ENCODE measurements around the gene SIAH2.
A peak's percentile ranks its signal among the peaks of the same experiment; 100 is the strongest.

Gene SIAH2

GRCh38 chr3:150733373-150733935 is 29.5 kb downstream of the SIAH2 start:
- no peak for DNase-seq

GRCh38 chr3:150729682-150730360 is 33.1 kb downstream of the SIAH2 start:
- no peak for DNase-seq

GRCh38 chr3:150727653-150728502 is 35.1 kb downstream of the SIAH2 start:
- no peak for DNase-seq

- no peak for DNase-seq
Measured at GRCh38 chr3:150725548-150725947, 37.4 kb downstream of the SIAH2 start.

GRCh38 chr3:150723946-150724345 is 39.0 kb downstream of the SIAH2 start:
- no peak for DNase-seq

- DNase-seq, result no peak
Measured at GRCh38 chr3:150722267-150722666, 40.7 kb downstream of the SIAH2 start.

GRCh38 chr3:150721285-150722130 is 41.5 kb downstream of the SIAH2 start:
- no peak for DNase-seq

- DNase-seq, result no peak
Measured at GRCh38 chr3:150720444-150720843, 42.5 kb downstream of the SIAH2 start.

- DNase-seq, result no peak
Measured at GRCh38 chr3:150710097-150710496, 52.9 kb downstream of the SIAH2 start.

- peak; percentile 58 for DNase-seq
Measured at GRCh38 chr3:150703756-150704344, 59.1 kb downstream of the SIAH2 start, which contains the start of gene ERICH6. TSS of gene ERICH6 (minus strand) at chr3:150703920. CDS start at chr3:150703898, 22 bp downstream.

- peak; percentile 21 for DNase-seq
Measured at GRCh38 chr3:150703299-150703755, 59.6 kb downstream of the SIAH2 start.

- no peak for DNase-seq
Measured at GRCh38 chr3:150699068-150699639, 63.8 kb downstream of the SIAH2 start.

- DNase-seq, result no peak
Measured at GRCh38 chr3:150697646-150698045, 65.3 kb downstream of the SIAH2 start.

GRCh38 chr3:150691414-150692040 is 71.4 kb downstream of the SIAH2 start:
- no peak for DNase-seq

Data from effector CD4-positive, alpha-beta T cell (primary cell).